HG02840 (cell line): ENCODE measurements around the gene CDK17.
"Not testable (repeated sequence)": the region's sequence is repeated elsewhere in the genome, so short reads cannot be mapped to it uniquely, and the experiment has no call there.

Experiments
- ATAC-seq: cut with Tn5 transposase; IDR thresholded peaks from one replicate; pipeline ENCODE4 v1.9.1; 2021; ENCODE audit warnings: mild to moderate bottlenecking, moderate library complexity, moderate number of reproducible peaks; ENCODE audit not compliant: unreplicated experiment, low FRiP score

The CDK17 gene

GRCh38 chr12:96360550-96360949 lies 39.7 kb downstream of the CDK17 start:
- no peak for ATAC-seq

- ATAC-seq: no peak
Measured at GRCh38 chr12:96359328-96359727, 40.9 kb downstream of the CDK17 start.

- no peak for ATAC-seq
Measured at GRCh38 chr12:96356831-96357230, 43.4 kb downstream of the CDK17 start.

DNA sequence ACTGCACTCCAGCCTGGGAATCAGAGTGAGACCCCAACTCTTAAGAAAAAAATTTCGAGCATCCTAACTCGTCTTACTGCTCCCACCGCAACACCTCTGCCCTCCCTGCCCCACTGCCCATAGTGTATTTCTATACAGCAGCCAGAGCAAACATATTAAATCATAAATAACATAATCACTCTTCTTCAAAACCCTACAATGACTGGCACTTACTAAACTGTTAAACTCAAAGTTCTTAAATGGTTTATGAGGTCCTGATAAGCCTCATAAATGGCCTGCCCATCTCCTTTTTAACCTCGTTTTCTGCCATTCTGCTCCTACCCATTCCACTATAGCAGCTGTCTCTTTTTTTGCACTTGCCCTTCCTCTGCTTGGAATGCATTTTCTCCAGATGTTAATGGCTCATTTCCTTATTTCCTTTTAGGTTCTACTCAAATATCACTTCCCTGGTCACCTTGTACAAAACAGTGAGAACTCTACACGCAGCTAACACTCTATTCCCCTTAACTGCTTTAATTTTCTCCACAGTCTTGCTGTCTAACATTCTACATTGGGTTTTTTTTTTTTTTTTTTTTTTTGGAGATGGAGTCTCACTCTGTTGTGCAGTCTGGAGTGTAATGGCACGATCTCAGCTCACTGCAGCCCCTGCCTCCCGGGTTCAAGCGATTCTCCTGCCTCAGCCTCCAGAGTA lies 45.2 kb downstream of the CDK17 start:
- ATAC-seq: no peak

- ATAC-seq: no peak
Measured at GRCh38 chr12:96354326-96354725, 45.9 kb downstream of the CDK17 start.

DNA sequence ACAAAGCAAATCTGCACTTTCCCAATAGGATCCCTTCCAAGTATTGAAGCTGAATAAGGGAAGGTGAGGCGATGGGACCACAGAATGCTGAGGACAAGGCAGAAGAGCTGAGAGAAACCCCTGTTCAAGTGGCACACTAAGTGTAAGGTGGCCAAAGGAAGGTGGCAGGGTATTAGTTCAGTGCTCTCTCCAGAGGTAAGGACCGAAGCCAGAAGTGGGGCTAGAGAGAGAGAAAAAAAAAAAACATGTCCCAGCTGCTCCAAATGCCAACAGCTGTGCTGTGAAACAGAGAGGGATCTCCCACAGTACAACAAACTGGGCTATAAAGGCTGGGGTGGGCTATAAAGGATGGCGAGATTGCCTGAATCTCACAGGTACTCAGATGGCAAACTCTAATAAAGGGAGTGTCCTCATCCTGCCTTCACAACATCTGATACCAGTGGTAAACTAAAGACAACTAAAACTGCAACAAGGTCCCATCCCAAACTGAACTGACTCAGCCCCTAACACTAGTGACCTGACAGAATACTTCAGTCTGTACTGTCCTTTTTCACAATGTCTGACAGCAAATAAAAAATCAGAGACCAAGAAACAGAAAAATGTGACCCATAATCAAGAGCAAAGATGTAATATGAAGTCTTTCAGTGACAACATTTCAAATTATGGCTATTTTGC lies 47.9 kb downstream of the CDK17 start:
- no peak for ATAC-seq

GRCh38 chr12:96350982-96351381 lies 49.3 kb downstream of the CDK17 start:
- ATAC-seq: no peak

GRCh38 chr12:96347130-96347699 lies 53.0 kb downstream of the CDK17 start:
- ATAC-seq: no peak

DNA sequence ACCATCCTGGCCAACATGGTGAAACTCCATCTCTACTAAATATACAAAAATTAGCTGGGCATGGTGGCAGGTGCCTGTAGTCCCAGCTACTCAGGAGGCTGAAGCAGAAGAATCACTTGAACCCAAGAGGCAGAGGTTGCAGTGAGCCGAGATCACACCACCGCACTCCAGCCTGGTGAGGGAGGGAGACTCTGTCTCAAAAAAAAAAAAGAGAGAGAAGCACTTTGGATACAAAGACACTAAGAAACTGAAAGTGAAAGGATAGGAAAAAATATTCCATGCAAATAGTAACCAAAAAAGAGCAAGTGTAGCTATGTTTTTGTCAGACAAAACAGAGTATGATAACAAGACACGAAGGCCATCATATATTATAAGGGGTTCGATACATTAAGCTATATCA lies 53.5 kb downstream of the CDK17 start:
- ATAC-seq: not testable (repeated sequence)

GRCh38 chr12:96344124-96344695 lies 56.0 kb downstream of the CDK17 start:
- ATAC-seq: no peak

DNA sequence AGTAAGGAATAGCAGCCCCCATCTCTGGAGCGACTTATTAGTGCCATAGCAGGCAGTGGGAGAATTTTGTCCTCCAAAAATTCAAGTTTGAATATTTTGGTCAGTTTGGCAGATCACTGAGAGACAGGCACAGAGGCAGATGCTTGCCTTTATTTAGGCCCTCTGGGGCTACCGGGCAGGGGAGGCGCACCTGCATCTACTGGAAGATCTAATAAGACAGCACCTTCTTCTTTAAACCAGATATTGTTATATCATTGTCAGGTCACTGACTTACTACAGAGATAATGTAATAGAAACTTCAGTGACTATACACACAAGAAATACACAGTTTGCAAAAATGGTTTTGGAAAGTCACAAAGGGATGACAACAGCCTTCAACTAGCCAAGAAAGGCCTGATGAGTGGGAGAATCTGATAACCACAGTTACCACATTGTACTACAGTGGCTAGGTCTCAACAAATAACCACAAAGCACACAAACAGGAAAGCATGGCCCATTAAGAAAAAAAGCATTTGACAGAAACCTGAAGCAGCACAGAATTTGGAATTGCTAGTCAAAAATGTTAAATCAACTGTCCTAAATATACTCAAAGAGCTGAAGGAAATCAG lies 56.8 kb downstream of the CDK17 start:
- ATAC-seq: peak; percentile 62

DNA sequence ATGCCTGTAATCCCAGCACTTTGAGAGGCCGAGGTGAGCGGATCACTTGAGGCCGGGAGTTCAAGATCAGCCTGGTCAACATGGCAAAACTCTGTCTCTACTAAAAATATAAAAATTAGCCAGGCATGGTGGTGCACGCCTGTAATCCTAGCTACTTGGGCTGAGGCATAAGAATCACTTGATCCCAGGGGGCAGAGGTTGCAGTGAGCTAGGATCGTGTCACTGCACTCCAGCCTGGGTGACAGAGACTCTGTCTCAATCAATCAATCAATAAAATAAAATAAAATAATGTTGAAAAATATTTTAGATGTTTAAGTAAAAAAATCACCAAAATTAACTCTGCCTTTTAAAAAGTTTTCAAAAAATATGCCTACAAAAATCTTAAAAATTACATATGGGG lies 60.6 kb downstream of the CDK17 start:
- not testable (repeated sequence) for ATAC-seq

GRCh38 chr12:96338852-96339471 lies 61.3 kb downstream of the CDK17 start:
- no peak for ATAC-seq

- ATAC-seq: no peak
Measured at GRCh38 chr12:96337953-96338352, 62.3 kb downstream of the CDK17 start.

- ATAC-seq: no peak
Measured at GRCh38 chr12:96336489-96336888, 63.8 kb downstream of the CDK17 start.

GRCh38 chr12:96335270-96335669 lies 65.0 kb downstream of the CDK17 start:
- ATAC-seq: peak; percentile 73

DNA sequence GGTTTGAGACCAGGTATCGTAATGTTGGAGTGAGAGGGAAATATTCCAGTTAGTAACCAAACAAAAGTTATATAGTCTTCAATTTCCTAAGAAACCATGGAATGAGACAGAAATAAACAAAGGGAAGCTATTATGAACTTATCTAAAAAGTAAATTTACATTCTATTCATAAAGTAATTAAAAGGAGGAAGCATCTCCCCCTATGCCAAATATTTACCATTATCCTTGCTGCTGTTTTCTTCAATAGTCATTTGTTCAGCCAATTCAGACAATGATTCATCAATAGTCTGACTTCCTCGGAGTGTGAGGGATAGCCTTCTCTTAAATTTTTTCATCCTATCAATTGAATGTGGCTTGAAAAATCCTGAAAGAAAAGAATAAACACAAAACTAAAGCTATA lies 65.7 kb downstream of the CDK17 start:
- no peak for ATAC-seq

- ATAC-seq: no peak
Measured at GRCh38 chr12:96329545-96329944, 70.7 kb downstream of the CDK17 start.

DNA sequence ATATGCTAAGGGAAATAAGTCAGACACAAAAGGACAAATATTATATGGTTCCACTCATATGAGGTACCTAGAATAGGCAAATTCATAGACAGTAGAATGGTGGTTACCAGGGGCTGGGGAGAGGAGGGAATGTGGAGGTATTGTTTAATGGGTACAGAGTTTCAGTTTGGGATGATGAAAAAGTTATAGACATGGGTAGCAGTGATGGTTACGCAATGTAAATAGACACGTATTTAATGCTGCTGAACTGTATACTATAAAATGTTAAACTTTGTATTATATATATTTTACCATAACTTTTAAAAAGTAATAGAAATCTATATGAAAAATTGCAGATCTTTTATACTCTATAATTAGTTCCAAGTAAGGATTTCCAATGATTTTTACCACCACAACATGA lies 71.2 kb downstream of the CDK17 start:
- no peak for ATAC-seq

DNA sequence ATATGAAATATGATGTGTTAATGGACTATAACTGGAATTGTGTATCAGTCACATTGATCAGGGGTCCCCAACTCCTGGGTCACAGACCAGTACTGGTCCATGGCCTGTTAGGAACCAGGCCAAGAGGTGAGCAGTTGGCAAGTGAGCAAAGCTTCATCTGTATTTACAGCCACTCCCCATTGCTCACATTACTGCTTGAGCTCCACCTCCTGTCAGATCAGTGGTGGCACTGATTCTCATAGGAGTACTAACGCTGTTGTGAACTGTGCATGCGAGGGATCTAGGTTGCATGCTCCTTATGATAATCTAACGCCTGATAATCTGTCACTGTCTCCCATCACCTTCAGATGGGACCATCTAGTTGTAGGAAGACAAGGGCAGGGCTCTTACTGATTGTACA lies 72.3 kb downstream of the CDK17 start:
- no peak for ATAC-seq

DNA sequence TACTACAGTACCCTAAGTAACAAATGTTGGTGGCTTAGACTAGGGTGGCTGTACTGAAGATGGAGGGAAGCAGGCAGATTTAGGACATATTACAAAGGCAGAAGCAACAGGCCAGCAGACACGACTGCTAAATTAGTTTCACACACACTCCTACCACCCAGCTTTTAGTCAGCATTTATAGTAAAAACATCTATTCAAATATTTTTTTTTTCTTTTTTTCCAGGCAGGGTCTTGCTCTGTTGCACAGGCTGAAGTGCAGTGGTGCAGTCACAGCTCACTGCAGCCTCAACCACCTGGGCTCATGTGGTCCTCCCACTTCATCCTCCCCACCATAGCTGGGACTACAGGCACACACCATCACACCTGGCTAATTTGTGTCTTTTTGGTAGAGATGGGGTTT lies 72.9 kb downstream of the CDK17 start:
- peak; percentile 83 for ATAC-seq
